PC-3 (cell line): ENCODE measurements around the gene NEK8.

Source experiments
- CTCF ChIP-seq: fragments of 300-600 bp; sonication (generic); conservative IDR thresholded peaks from 2 replicates; pipeline ENCODE4 v1.5.1; 2017; ENCODE audit warnings: antibody characterized with exemption, low read depth, mild to moderate bottlenecking, low read length
- EZH2 ChIP-seq: fragments of 300-600 bp; sonication (generic); IDR thresholded peaks from one replicate; pipeline ENCODE4 v1.6.1; 2017; ENCODE audit warnings: antibody characterized with exemption, mild to moderate bottlenecking, low read length; ENCODE audit not compliant: unreplicated experiment
- EZH2phosphoT487 ChIP-seq: fragments of 300-600 bp; sonication (generic); IDR thresholded peaks from 2 replicates; pipeline ENCODE4 v1.6.1; 2018; ENCODE audit warnings: mild to moderate bottlenecking, antibody characterized with exemption, low read length, borderline replicate concordance

- TF ChIP-seq CTCF (0 out of 2 replicates have a peak, but pooled peaks have one; percentile 15), EZH2 (no peak), EZH2phosphoT487 (no peak)
These were observed 14.3 kb upstream of the NEK8 start for GRCh38 chr17:28714281-28714680.
